AML-193 (cell line): ENCODE data around the gene FAM83D.
"Not testable (repeated sequence)": the region's sequence is repeated elsewhere in the genome, so short reads cannot be mapped to it uniquely, and the experiment has no call there.

Experiments
- DNase-seq, 2 experiments: peaks; one replicate each; lab custom pipeline; 2025; lab: John Stamatoyannopoulos, UW

FAM83D gene

GRCh38 chr20:38963745-38964144 is 37.5 kb downstream of the FAM83D start:
- DNase-seq, result no peak

DNA sequence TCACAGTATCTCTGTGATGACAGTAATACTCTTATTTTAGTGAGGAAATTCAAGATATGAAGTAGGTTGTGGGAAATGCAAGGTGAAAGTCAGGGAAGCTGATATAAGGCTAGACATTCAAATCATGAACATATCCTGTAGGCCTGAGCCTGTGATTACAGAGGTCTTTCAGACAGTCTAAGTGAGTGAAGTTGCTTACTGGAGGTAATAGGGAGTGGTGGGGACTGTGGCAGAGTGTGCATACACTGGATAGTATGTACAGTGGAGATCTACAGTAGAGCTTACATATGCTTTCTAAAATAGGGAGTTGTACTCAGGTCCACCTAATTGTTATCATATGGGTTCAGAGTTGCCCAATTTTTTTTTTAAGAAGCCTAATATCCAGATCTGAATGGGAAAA is 39.0 kb downstream of the FAM83D start:
- no peak for DNase-seq

- DNase-seq, result no peak
Measured at GRCh38 chr20:38968090-38968489, 41.9 kb downstream of the FAM83D start.

DNA sequence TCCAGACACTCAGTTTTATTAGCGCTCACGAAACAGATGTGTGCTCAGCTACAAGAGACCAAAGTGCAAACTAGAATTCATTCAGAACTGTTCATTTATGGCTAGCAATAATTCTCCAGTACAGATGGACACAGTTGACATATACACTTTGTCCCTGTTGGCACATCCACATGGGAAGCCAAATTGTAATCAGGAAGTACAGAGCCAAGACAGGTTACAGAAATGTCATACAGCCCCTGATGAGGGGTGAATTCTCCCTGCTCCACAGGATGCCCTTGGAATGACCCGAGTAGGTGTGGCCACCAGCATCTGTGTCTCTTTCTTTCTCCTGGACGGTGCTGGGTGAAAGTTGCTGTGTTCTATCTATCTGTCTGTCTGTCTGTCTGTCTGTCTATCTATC is 43.5 kb downstream of the FAM83D start:
- DNase-seq, result no peak

- no peak for DNase-seq
Measured at GRCh38 chr20:38970302-38970701, 44.1 kb downstream of the FAM83D start.

- no peak for DNase-seq
Measured at GRCh38 chr20:38973107-38973506, 46.9 kb downstream of the FAM83D start.

- no peak for DNase-seq
Measured at GRCh38 chr20:38973645-38974044, 47.4 kb downstream of the FAM83D start.

DNA sequence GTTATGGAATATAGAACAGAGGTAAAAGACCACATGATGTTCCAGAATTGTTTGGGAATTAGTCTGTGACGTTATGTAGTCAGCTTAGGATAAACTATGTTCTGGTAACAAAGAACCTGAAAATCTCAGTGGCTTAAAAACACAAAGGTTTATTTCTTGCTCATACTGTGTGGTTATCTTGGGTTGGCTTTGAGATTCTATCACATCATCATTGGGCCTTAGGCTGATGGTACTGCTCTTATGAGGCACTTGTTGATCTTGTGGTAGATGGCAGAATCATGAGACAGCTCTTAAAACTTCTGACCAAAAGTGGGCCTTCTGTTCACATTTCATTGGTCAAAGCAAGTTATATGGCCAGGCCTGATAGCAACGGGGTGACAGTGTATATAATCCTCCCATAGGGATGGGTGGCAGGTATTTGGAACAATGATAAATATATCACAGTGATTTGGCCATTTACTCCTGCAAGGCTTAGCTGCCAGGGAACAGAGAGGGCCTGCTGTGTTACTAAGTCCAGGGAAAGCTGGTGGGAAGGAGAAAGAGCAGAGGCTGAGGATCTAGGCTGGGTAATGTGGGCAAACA is 49.4 kb downstream of the FAM83D start:
- no peak for DNase-seq

DNA sequence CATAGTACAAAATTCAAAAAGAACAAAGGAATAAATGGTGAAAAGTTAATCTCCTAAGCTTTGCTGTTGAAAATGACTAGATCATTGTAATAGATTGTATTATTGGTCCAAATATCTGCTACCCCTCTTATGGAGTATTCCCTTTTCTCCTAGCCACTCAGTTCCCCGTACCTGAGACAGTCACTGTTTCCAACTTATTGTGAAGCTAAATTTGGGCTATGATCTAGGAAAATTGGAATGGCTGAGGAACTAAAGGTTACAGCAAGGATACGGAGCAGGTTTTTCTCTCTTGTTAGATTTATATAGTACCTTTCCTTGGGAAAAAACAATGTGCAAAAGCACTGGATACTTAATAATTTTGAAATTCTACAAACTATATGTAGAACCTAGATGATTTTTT is 53.2 kb downstream of the FAM83D start:
- DNase-seq, result no peak

DNA sequence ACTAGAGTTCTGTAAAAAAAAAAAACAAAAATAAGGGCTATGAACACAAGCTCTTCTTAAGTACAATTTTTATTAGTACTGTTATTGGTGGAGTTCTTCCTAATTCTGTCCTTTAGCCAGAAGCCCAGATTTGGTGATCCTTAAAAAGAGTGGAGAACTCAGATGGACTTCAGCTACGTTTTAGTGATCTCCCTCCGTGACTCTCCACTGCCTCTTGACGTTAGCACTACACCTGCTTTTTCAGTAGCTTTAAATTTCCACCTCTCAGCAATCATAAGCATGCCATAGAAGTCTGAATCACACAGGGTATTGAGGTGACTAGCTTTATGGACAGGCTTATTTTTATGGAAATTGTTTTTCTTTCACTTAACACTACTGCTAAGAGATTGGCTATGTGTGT is 53.6 kb downstream of the FAM83D start:
- DNase-seq, result no peak

GRCh38 chr20:38982291-38982690 is 56.1 kb downstream of the FAM83D start:
- DNase-seq, result no peak

DNA sequence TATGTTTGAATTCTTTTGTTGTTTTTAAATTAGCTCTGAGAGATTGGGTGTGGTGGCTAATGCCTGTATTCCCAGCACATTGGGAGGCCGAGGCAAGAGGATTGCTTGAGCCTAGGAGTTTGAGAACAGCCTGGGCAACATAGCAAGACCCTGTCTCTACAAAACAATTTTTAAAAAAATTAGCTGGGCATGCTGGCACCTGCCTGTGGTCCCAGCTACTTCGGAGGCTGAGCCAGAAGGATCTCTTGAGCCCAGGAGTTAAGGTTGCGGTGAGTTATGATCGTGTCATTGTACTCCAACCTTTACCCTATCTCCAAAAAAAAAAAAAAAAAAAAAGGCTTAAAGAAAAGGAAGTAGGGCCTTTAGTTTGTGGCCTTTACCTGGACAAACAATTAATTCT is 58.8 kb downstream of the FAM83D start:
- no peak for DNase-seq

GRCh38 chr20:38985603-38986170 is 59.5 kb downstream of the FAM83D start:
- no peak for DNase-seq

DNA sequence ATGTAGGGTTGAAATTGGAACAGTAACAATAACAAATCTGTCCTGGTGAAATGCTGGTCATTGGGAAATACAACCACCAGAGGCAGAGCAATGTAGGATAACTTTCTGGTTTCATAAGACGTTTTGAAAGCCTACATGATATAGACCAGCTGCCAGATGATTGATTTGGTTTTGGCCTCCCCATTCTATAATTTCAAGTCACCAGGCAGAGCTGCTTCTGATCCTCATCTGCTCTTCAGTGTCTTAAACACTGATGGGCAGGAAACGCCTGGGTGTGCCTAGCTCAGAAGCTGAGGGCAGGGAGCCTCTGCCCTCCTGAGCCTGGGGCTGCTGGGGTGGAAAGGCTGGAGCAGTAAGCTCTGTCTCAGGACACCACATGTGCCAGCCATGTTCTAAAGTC is 60.4 kb downstream of the FAM83D start:
- no peak for DNase-seq

DNA sequence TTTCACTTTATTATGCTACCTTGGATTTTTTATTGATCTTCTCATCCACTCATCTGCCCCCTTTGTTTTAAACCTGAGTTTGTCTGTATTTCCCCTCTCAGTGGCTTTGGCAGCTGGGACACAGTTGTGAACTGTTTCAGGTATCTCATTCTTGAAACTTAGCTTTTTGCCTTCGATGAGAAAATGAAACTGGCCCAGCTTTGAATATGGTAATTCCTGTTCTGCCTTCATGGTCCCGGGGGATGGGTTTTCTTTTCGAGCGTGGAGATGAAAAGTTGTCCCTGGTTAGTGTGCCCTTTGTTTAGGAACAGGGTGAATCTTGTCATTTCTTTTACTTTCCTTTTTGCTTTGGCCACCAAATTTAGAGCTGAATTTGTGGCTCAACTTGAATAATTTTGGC is 61.6 kb downstream of the FAM83D start:
- DNase-seq, result no peak

DNA sequence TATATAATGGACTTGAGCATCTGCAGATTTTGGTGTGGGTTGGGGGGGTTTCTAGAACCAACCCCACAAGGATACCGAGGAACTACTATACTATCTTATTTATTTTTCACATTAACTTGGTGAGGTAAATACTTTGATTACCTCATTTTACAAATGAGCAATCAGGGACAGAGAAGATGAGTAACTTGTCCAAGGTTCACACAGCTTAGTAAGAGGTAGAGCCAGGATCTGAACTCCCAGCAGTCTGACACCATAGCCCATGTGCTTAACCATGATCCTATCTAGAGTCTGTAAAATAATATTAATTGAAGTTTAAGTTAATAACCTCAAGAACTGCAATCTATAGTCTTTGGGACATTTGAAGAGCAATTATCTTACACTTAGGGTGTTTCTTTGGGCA is 64.5 kb downstream of the FAM83D start:
- DNase-seq, result no peak

DNA sequence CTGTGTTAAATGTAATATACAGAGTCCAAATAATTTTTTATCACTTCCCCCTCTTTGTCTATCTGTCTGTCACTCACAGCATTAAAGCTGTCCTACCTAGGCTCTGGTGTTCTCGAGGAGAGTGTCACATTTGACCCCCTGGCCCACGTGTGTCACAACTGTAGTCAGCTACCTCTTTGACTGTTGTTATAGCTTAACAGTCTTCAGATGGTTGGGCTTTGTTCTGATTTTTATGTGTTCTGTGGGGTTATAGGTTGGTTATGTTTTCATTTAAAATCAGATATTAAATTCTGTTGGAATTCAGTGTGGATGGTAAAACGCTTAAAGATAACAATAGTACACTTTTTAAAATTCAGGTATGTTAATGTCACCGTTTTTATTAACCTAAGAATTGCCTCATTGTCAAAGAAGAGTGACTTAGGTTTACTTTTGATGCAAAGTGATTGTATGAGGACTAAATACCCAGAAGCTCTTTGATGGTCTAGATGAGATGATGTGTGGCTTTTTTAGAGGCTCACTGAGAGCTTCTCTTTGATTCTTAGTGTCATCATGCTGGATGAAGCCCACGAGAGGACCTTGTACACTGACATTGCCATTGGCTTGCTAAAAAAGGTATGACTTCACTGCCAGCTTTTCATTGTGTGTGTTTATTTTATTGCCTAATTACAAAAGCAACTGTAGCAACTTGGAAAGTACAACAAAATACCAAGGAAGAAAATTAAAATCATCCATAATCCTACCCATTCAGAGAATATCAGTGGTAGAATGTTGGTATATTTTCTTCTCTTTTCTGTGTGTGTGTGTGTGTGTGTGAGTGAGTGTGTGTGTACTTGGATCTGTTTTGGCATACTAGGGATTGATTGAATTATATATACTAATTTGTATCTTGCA is 65.8 kb downstream of the FAM83D start:
- no peak for DNase-seq

DNA sequence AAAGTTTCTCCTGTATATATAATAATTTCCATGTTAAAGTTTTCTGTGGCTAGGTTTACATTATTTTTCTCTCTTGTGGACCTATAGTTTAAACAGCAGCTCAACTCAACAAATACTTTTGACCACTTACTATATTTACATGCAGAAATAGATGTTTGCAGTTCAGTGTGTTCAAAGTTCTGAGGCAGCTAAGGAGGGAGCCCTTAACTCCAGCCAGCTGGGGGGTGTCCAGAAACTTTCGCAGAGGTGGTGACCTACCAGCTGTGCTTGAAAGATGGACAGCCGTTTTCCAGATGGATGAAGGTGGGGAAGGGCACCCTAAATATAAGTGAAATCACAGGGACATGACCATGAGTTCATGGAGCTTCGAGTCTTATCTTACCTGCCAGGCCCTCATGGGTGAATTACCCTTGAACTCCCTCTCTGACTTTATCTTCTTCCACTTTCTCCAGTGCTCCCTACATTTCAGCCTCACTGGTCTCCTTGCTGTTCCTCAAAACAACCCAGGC is 69.4 kb downstream of the FAM83D start:
- DNase-seq, result no peak

DNA sequence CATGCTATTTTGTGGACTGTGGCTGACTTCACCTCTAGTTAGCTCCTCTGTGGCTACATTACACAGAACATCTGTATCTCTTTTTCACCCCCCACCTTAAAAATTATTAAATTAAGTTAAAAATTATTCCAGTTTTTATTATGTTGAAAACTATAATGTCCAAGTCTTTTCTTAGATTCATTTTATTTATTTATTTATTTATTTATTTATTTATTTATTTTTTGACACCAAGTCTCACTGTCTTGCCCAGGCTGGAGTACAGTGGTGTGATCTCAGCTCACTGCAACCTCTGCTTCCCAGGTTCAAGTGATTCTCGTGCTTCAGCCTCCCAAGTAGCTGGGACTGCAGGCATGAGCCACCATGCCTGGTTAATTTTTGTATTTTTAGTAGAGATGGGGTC is 70.6 kb downstream of the FAM83D start:
- DNase-seq, result not testable (repeated sequence)

DNA sequence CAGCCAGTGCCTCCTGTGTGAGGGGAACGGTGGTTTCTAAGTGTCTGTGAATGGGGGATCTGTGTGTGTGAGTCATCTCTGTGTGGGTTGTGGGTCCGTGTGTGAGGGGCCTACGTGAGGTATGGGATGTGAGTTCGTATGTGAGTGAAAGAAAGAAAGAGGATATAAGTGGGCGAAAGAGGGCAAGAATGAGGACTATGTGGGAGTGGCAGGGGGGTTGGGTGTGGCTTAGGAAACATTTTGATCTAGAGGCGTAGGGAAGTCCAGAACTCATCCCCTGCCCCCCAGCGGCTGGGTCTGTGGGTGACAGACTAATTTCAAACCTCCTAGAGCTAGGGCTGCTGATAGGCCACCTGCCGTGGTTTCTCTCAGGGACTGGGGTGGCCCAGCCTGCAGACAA is 71.4 kb downstream of the FAM83D start:
- DNase-seq, result no peak

DNA sequence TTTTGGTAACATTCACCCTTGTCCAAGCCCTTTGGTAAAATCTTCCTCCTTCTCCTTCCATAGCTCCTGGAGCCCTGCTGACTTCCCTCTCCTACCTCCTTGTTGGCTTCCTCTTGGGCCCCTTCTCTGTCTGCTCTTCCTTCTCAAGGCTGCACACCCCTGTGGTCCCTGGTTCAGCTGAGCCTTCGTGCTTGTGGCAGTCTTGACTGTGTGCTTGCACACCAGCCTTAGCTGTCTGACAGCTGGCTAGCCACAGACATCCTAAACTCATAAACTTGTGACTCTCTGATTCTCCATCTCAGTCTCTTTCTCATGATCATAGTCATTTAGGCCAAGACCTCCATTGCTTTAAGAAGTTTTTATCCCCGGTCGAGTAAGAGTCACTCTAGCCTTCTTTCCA is 73.0 kb downstream of the FAM83D start:
- no peak for DNase-seq

DNA sequence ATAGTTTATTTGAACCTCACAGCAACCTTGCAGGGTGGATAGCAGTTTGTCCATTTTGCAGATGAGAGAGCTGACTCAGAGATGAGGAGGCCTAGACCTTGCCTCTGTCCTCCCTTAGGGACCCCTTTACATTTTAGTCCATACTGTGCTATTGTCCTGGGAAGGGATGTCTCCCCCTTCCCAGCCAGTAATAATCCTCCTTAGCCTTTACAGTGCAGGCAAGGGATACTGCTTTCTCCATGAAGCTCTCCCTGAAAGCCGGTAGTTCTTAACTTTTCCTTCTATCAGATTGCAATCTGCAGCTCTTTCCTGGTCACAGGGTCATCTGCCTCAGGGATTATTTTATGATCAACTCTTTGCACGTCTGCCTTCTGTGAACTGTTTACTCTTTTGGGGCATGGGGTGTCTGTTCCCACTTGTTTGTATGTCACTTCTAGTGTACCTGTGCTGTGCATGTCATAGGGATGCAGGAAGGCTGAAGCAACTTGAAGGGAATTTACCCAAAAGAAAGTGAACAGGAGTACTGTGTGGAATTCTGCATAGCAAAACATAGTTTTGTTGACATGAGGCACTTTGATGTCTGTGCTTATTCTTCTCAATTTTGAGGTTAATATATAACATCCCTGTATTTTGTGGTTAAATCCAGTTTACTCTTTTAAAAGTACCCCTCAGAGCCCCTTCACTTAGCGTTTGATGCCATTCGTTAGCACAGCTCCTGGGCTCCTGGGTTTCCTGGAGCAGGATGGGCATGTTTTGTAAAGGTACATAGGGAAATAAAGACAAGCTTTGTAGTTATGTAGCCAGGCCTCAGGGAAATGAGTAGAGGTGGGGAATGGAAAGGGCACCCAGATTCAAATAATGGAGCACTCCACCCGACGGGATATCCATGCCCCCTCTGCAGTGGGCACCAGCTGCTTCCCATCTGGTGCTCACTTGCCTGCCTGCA is 74.0 kb downstream of the FAM83D start:
- DNase-seq, result no peak
